CD14-positive monocyte (primary cell): ENCODE measurements around the gene SERBP1. TPM values are rescaled to one million over a fixed set of nuclear protein-coding genes. Genes with fewer than 3 reads are reported as not detected.

Source experiments
- DNase-seq, 3 donors: peaks; one replicate each; pipeline ENCODE4 v3.0.0-alpha.2; 2011 to 2022
- H2AFZ ChIP-seq: 2 replicates; pipeline ENCODE4 v1.6.0; 2012; ENCODE audit warnings: mild to moderate bottlenecking, low read depth, low read length, inconsistent platforms; ENCODE audit not compliant: insufficient read depth, poor library complexity, severe bottlenecking
- H3K27ac ChIP-seq, 2 donors: 1 replicate in 1 of 2; 2 replicates in 1 of 2; pipeline ENCODE4 v1.5.1; 2012 to 2013; ENCODE audit warnings: low read length in 2 of 2, control low read depth in 1 of 2, inconsistent platforms in 1 of 2, low read depth in 1 of 2, mild to moderate bottlenecking in 1 of 2
- H3K27me3 ChIP-seq, 2 donors: one replicate each; pipeline versions ENCODE4 v1.6.0 to v1.6.1; 2011 to 2013; ENCODE audit warnings: low read length in 2 of 2; ENCODE audit not compliant: control insufficient read depth in 2 of 2, insufficient read depth in 2 of 2
- H3K36me3 ChIP-seq, 2 donors: replicated peaks in 1 of 2; 1 replicate in 1 of 2; 2 replicates in 1 of 2; pipeline versions ENCODE4 v1.5.1 to v1.6.1; 2012 to 2013; ENCODE audit warnings: low read length in 2 of 2, control low read depth in 1 of 2, inconsistent platforms in 1 of 2, mild to moderate bottlenecking in 1 of 2; ENCODE audit not compliant: insufficient read depth in 2 of 2, control insufficient read depth in 1 of 2
- H3K4me1 ChIP-seq, 2 donors: 1 replicate in 1 of 2; 2 replicates in 1 of 2; pipeline versions ENCODE4 v1.5.1 to v1.6.1; 2012 to 2013; ENCODE audit warnings: low read length in 2 of 2, control low read depth in 1 of 2, inconsistent platforms in 1 of 2, mild to moderate bottlenecking in 1 of 2, moderate library complexity in 1 of 2; ENCODE audit not compliant: insufficient read depth in 2 of 2, control insufficient read depth in 1 of 2
- H3K4me2 ChIP-seq: replicated peaks from 2 replicates; pipeline ENCODE3; 2012; ENCODE audit warnings: low read length, moderate library complexity, mild to moderate bottlenecking; ENCODE audit not compliant: poor library complexity, severe bottlenecking; ENCODE audit errors: extremely low read depth
- H3K4me3 ChIP-seq, 3 experiments: fragments of 200-600 bp in 1 of 3; sonication (generic) in 1 of 3; replicated peaks in 1 of 3; 1 replicate in 2 of 3; 2 replicates in 1 of 3; pipeline ENCODE4 v1.5.1; 2011 to 2013; ENCODE audit warnings: low read length in 3 of 3, mild to moderate bottlenecking in 3 of 3, control low read depth in 2 of 3, low read depth in 2 of 3, inconsistent platforms in 1 of 3, moderate library complexity in 1 of 3
- H3K79me2 ChIP-seq: 2 replicates; pipeline ENCODE4 v1.6.0; 2012; ENCODE audit warnings: mild to moderate bottlenecking, control low read depth, inconsistent platforms, low read length, moderate library complexity; ENCODE audit not compliant: insufficient read depth
- H3K9ac ChIP-seq: 2 replicates; pipeline ENCODE4 v1.6.0; 2017; ENCODE audit warnings: low read length, mild to moderate bottlenecking; ENCODE audit not compliant: insufficient read depth, poor library complexity, severe bottlenecking
- H3K9me3 ChIP-seq, 2 donors: replicated peaks in 1 of 2; 1 replicate in 1 of 2; 2 replicates in 1 of 2; pipeline versions ENCODE4 v1.5.1 to v1.6.1; 2012 to 2013; ENCODE audit warnings: low read length in 2 of 2, control low read depth in 1 of 2; ENCODE audit not compliant: control insufficient read depth in 1 of 2, insufficient read depth in 1 of 2
- H4K20me1 ChIP-seq: 2 replicates; pipeline ENCODE4 v1.6.0; 2012; ENCODE audit warnings: mild to moderate bottlenecking, low read length, control low read depth, moderate library complexity; ENCODE audit not compliant: insufficient read depth
- H3K27ac Mint-ChIP-seq, 7 donors: one replicate each; pipeline ENCODE4 v1.8.0; 2020; ENCODE audit warnings: mild to moderate bottlenecking in 7 of 7, mixed read lengths in 7 of 7, moderate library complexity in 6 of 7, inconsistent platforms in 2 of 7
- H3K27me3 Mint-ChIP-seq, 3 donors: one replicate each; pipeline ENCODE4 v1.8.0; 2021 to 2022; ENCODE audit warnings: low read depth in 3 of 3, mild to moderate bottlenecking in 3 of 3, mixed read lengths in 3 of 3, moderate library complexity in 3 of 3, inconsistent platforms in 1 of 3
- H3K36me3 Mint-ChIP-seq, 2 donors: one replicate each; pipeline ENCODE4 v1.8.0; 2020; ENCODE audit warnings: mixed read lengths in 2 of 2, inconsistent platforms in 1 of 2, mild to moderate bottlenecking in 1 of 2
- H3K4me1 Mint-ChIP-seq: one replicate; pipeline ENCODE4 v1.8.0; 2020; ENCODE audit warnings: mild to moderate bottlenecking, mixed read lengths
- H3K4me3 Mint-ChIP-seq, 2 donors: one replicate each; pipeline ENCODE4 v1.8.0; 2020; ENCODE audit warnings: mild to moderate bottlenecking in 2 of 2, mixed read lengths in 2 of 2, moderate library complexity in 1 of 2
- H3K9me3 Mint-ChIP-seq, 7 donors: one replicate each; pipeline ENCODE4 v1.8.0; 2020 to 2022; ENCODE audit warnings: mixed read lengths in 7 of 7, mild to moderate bottlenecking in 6 of 7, moderate library complexity in 6 of 7, inconsistent platforms in 2 of 7
- CTCF ChIP-seq: fragments of 200-600 bp; IDR thresholded peaks from one replicate; pipeline ENCODE4 v1.8.0; 2022; ENCODE audit warnings: antibody characterized with exemption, mild to moderate bottlenecking
- WGBS: methylation state at CpG from one replicate; pipeline ENCODE4 v1.1.5; 2013; ENCODE audit warnings: missing lambda C conversion rate; ENCODE audit not compliant: insufficient coverage; 5-methylcytosine and 5-hydroxymethylcytosine counted together
- intact Hi-C, 2 donors: fragments of 100-400 bp; cut with micrococcal nuclease; formaldehyde crosslinking; loops; one replicate each; pipeline versions ENCODE4 v1.15.0 to v1.15.1; 2023
- polyA plus RNA-seq, 3 donors: library from polyadenylated mRNA; depleted of rRNA in 1 of 3; unstranded in 2 of 3; stranded (reverse) in 1 of 3; fragments of 300-500 nt in 2 of 3; fragments of >200 nt in 1 of 3; fragmentation: Illumina TruSeq in 2 of 3; gene quantifications; 1 replicate in 2 of 3; 2 replicates in 1 of 3; pipeline ENCODE4 v1.2.3, GENCODE V29; 2012 to 2021

Gene SERBP1
- polyA plus RNA-seq, 3 donors = 38.2 to 78.8 (median 75.3) TPM

- no peaks in the 10 kb centered on the region for H3K9me3 ChIP-seq
- intact Hi-C loops = no loop called here
- H3K4me1 ChIP-seq = no peaks in the 10 kb centered on the region
- WGBS = 98% methylated on average over 4 of the region's 5 CpGs
- no peaks in the 10 kb centered on the region for H3K27me3 ChIP-seq
- Mint-ChIP-seq H3K4me3 (no peak overlapping the region), H3K9me3 (no peaks in the 10 kb centered on the region), H3K27ac (no peak overlapping the region), H3K4me1 (no peaks in the 10 kb centered on the region), H3K36me3 (no peaks in the 10 kb centered on the region), H3K27me3 (peaks cover 0 to 6% (median 0%) of the 10 kb centered on the region in 3 donors)
- no peak overlapping the region for H3K27ac ChIP-seq
- no peaks in the 10 kb centered on the region for H4K20me1 ChIP-seq
- H3K9ac ChIP-seq = no peak overlapping the region
- no peaks in the 10 kb centered on the region for H3K79me2 ChIP-seq
- no peak overlapping the region for H3K4me2 ChIP-seq
- no peaks in the 10 kb centered on the region for H3K36me3 ChIP-seq
- no peak for TF ChIP-seq CTCF
- DNase-seq = no peak
- no peak overlapping the region for H3K4me3 ChIP-seq
- no peak overlapping the region for H2AFZ ChIP-seq
These were observed 34.5 kb upstream of the SERBP1 start for GRCh38 chr1:67464746-67465145.

GRCh38 chr1:67464058-67464457 lies 33.9 kb upstream of the SERBP1 start:
- peaks cover 0 to 6% (median 0%) of the 10 kb centered on the region in 3 donors for H3K27me3 Mint-ChIP-seq
- Histone ChIP-seq H3K27ac (no peak overlapping the region), H3K36me3 (no peaks in the 10 kb centered on the region), H3K79me2 (no peaks in the 10 kb centered on the region), H3K9me3 (no peaks in the 10 kb centered on the region), H3K27me3 (no peaks in the 10 kb centered on the region), H3K4me1 (no peaks in the 10 kb centered on the region), H3K4me3 (no peak overlapping the region), H3K9ac (no peak overlapping the region), H4K20me1 (no peaks in the 10 kb centered on the region), H2AFZ (no peak overlapping the region), H3K4me2 (no peak overlapping the region)
- DNase-seq = no peak
- H3K4me3 Mint-ChIP-seq = no peak overlapping the region
- H3K36me3 Mint-ChIP-seq = no peaks in the 10 kb centered on the region
- 100% methylated on average over 1 of the region's 2 CpGs for WGBS
- H3K4me1 Mint-ChIP-seq = no peaks in the 10 kb centered on the region
- no peak for TF ChIP-seq CTCF
- intact Hi-C loops = no loop called here
- no peaks in the 10 kb centered on the region for H3K9me3 Mint-ChIP-seq
- H3K27ac Mint-ChIP-seq = no peak overlapping the region
